Measurements from ENCODE around the gene SP8. TPM values are rescaled to one million over a fixed set of nuclear protein-coding genes. Genes with fewer than 3 reads are reported as not detected.

Gene SP8
- total RNA-seq, 1 donor = not detected

DNA sequence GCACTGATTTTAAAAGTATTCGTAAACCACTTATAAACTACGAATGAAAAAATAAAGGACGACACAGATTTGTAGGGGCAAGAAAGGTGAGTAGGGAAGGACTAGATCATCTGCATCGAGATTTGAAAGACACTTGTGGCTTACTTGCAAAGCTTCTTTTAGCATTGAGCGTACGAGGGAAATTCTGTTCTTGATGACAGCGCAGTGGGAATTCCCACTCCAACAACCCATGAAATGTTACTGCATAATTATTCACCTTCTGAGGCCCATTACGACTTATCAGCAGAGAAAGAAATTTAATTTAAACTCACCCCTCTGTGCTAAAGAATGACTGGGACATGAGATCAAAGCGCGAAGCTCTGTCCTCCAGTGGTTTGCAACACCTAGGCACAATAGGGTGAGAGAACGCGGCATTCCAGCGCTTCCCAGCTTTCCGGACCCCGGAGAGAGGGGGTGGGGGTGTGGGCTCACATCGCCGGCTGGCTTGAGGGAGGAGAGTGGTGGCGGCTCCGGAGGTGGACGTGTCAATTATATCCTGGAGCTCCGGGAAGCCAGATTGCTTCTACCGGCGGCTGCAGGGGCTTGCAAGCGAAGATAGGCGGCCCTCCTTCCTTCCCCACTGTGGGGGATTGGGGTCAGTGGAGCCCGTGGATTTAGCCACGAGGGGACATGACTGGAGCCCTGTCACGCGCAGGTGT lies 10.3 kb downstream of the SP8 start:
- no peak for TF ChIP-seq CTCF (IDR thresholded peaks at IDR 0.05; ENCODE audit: insufficient read depth, low read depth, low read length)
- no peak for DNase-seq (ENCODE audit: low read depth)
- H3K4me3 ChIP-seq (ENCODE audit: low read depth, low read length) = no peak overlapping the region

- H3K4me3 ChIP-seq (ENCODE audit: low read depth, low read length) = no peak overlapping the region
- TF ChIP-seq CTCF (IDR thresholded peaks at IDR 0.05; ENCODE audit: insufficient read depth, low read depth, low read length) = no peak
- no peak for DNase-seq (ENCODE audit: low read depth)
Measured at GRCh38 chr7:20754001-20754400, 32.7 kb downstream of the SP8 start.

GRCh38 chr7:20749906-20750305 lies 36.8 kb downstream of the SP8 start:
- DNase-seq (ENCODE audit: low read depth) = no peak
- TF ChIP-seq CTCF (IDR thresholded peaks at IDR 0.05; ENCODE audit: insufficient read depth, low read depth, low read length) = no peak
- H3K4me3 ChIP-seq (ENCODE audit: low read depth, low read length) = no peak overlapping the region

- no peak for TF ChIP-seq CTCF (IDR thresholded peaks at IDR 0.05; ENCODE audit: insufficient read depth, low read depth, low read length)
- no peak for DNase-seq (ENCODE audit: low read depth)
Measured at GRCh38 chr7:20748853-20749252, 37.8 kb downstream of the SP8 start.

DNA sequence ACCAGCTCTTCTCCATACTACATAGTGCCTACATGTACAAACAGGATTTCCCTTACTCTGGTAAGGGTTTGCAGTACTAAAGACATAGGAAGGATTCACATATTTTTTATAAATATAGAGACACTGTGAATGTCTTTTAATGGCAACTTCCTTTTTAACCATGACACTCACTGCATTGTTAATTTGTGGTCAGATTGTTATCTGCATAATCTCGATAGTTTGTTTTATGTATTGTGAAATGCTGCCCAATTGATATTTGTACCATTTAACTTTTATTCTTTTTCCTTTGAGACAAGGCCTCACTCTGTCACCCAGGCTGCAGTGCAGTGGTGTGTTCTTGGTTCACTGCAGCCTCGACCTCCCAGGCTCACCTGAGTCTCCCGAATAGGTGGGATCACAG lies 39.7 kb downstream of the SP8 start:
- TF ChIP-seq CTCF (IDR thresholded peaks at IDR 0.05; ENCODE audit: insufficient read depth, low read depth, low read length) = no peak
- no peak overlapping the region for H3K4me3 ChIP-seq (ENCODE audit: low read depth, low read length)
- no peak for DNase-seq (ENCODE audit: low read depth)

More at GRCh38 chr7:20748853-20749252, 37.8 kb downstream of the SP8 start:
- H3K4me3 ChIP-seq (ENCODE audit: low read depth, low read length) = no peak overlapping the region

DNA sequence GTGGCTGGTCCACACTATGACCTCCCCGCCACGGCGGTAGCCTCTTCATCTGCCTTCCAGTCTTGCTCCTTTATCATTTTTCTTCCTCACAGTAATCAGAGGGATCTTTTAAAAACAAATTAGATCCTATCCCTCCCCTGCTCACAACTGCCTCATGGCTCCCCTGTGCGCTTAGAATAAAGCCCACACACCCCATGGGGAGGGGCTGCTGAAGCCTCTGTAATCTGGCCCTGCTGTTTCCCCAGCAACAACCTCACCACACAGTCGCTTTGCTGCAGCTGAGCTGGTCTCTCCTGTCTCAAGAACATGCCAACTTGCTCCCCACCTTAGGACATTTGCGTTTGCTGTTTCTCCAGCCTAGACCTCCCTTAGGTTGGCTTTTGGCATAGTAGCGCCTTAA lies 41.0 kb downstream of the SP8 start:
- no peak for DNase-seq (ENCODE audit: low read depth)
- TF ChIP-seq CTCF (IDR thresholded peaks at IDR 0.05; ENCODE audit: insufficient read depth, low read depth, low read length) = no peak
- H3K4me3 ChIP-seq (ENCODE audit: low read depth, low read length) = no peak overlapping the region

DNA sequence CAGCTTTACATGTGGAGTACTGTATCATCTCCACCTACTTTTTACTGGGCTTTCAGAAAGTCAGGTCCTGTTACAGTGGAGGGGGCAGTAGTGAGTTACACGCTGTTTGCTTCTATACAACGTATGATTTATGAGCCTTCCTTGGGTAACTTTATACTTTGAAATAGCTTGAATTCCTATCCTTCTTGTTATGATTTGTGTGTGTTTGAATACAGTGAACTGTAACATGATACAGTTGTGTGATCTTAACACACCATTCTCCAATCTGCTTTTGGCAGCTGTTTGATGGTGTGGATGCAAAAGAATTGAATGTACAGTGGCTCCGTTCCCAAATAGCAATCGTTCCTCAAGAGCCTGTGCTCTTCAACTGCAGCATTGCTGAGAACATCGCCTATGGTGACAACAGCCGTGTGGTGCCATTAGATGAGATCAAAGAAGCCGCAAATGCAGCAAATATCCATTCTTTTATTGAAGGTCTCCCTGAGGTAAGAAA lies 41.7 kb downstream of the SP8 start:
- TF ChIP-seq CTCF (IDR thresholded peaks at IDR 0.05; ENCODE audit: insufficient read depth, low read depth, low read length) = no peak
- DNase-seq (ENCODE audit: low read depth) = peak; percentile 0
- no peak overlapping the region for H3K4me3 ChIP-seq (ENCODE audit: low read depth, low read length)
